Activated naive CD4-positive, alpha-beta T cell treated with Interleukin-2 at 50 U/mL for 16 hours (primary cell): ENCODE measurements around the gene P2RX3.
"Not testable (repeated sequence)": the region's sequence is repeated elsewhere in the genome, so short reads cannot be mapped to it uniquely, and the experiment has no call there.

ENCODE experiments used
- DNase-seq: peaks from one replicate; pipeline ENCODE4 v3.0.0-alpha.2; 2020

The P2RX3 gene

GRCh38 chr11:57338142-57338541 lies at the start of gene P2RX3:
P2RX3 (plus strand) TSS chr11:57338352; CDS start chr11:57338551, 199 bp downstream.
- no peak for DNase-seq

GRCh38 chr11:57288771-57289579 lies 49.2 kb upstream of the P2RX3 start:
- DNase-seq: no peak

GRCh38 chr11:57290288-57290687 lies 47.9 kb upstream of the P2RX3 start:
- DNase-seq: no peak

- no peak for DNase-seq
These were observed 43.7 kb upstream of the P2RX3 start for GRCh38 chr11:57294225-57295131.

GRCh38 chr11:57296205-57296604 lies 41.9 kb upstream of the P2RX3 start:
- DNase-seq: not testable (repeated sequence)

- no peak for DNase-seq
These were observed 40.9 kb upstream of the P2RX3 start for GRCh38 chr11:57297221-57297620.

- no peak for DNase-seq
These were observed 38.9 kb upstream of the P2RX3 start for GRCh38 chr11:57299150-57299737.

GRCh38 chr11:57300785-57301184 lies 37.4 kb upstream of the P2RX3 start:
- no peak for DNase-seq

- DNase-seq: no peak
These were observed 36.3 kb upstream of the P2RX3 start for GRCh38 chr11:57301711-57302423.

GRCh38 chr11:57302489-57302888 lies 35.7 kb upstream of the P2RX3 start:
- no peak for DNase-seq

- no peak for DNase-seq
These were observed 34.7 kb upstream of the P2RX3 start for GRCh38 chr11:57303280-57303989.

GRCh38 chr11:57303990-57304579 lies 34.1 kb upstream of the P2RX3 start:
- DNase-seq: no peak

GRCh38 chr11:57305523-57305922 lies 32.6 kb upstream of the P2RX3 start:
- no peak for DNase-seq

- no peak for DNase-seq
These were observed 31.8 kb upstream of the P2RX3 start for GRCh38 chr11:57306161-57306876.

GRCh38 chr11:57306940-57307565 lies 31.1 kb upstream of the P2RX3 start:
- no peak for DNase-seq

- no peak for DNase-seq
These were observed 30.4 kb upstream of the P2RX3 start for GRCh38 chr11:57307666-57308270.

- DNase-seq: no peak
These were observed 29.6 kb upstream of the P2RX3 start for GRCh38 chr11:57308426-57309060.

- no peak for DNase-seq
These were observed 28.8 kb upstream of the P2RX3 start for GRCh38 chr11:57309106-57310059.
